NCI-H2107 (cell line): ENCODE results near the gene DENND4C.

Experiments used
- DNase-seq: peaks from one replicate; lab custom pipeline; 2025; lab: John Stamatoyannopoulos, UW

Gene DENND4C

GRCh38 chr9:19269582-19269981 lies 39.1 kb downstream of the DENND4C start:
- DNase-seq: no peak

- no peak for DNase-seq
Observed at GRCh38 chr9:19270421-19270949, 40.0 kb downstream of the DENND4C start.

- DNase-seq: no peak
Observed at GRCh38 chr9:19271081-19271480, 40.6 kb downstream of the DENND4C start.

- no peak for DNase-seq
Observed at GRCh38 chr9:19281801-19282200, 51.3 kb downstream of the DENND4C start.

GRCh38 chr9:19283072-19283710 lies 52.7 kb downstream of the DENND4C start:
- DNase-seq: no peak

GRCh38 chr9:19284729-19285128 lies 54.2 kb downstream of the DENND4C start:
- no peak for DNase-seq

- DNase-seq: no peak
Observed at GRCh38 chr9:19286634-19287188, 56.2 kb downstream of the DENND4C start.

- DNase-seq: no peak
Observed at GRCh38 chr9:19288081-19288480, 57.6 kb downstream of the DENND4C start.

GRCh38 chr9:19290103-19290502 lies 59.6 kb downstream of the DENND4C start:
- DNase-seq: no peak

GRCh38 chr9:19294219-19294618 lies 63.7 kb downstream of the DENND4C start:
- no peak for DNase-seq

GRCh38 chr9:19298436-19299000 lies 68.0 kb downstream of the DENND4C start:
- no peak for DNase-seq

GRCh38 chr9:19303216-19303615 lies 72.7 kb downstream of the DENND4C start:
- no peak for DNase-seq

- no peak for DNase-seq
Observed at GRCh38 chr9:19306568-19306967, 76.1 kb downstream of the DENND4C start.

- DNase-seq: no peak
Observed at GRCh38 chr9:19310246-19310645, 79.8 kb downstream of the DENND4C start.

- DNase-seq: no peak
Observed at GRCh38 chr9:19313573-19313972, 83.1 kb downstream of the DENND4C start.

- DNase-seq: no peak
Observed at GRCh38 chr9:19320495-19320894, 90.0 kb downstream of the DENND4C start.

GRCh38 chr9:19331877-19332276 lies 101.4 kb downstream of the DENND4C start:
- no peak for DNase-seq

GRCh38 chr9:19336166-19336565 lies 105.7 kb downstream of the DENND4C start:
- DNase-seq: no peak

- DNase-seq: no peak
Observed at GRCh38 chr9:19342947-19343346, 112.5 kb downstream of the DENND4C start.

- no peak for DNase-seq
Observed at GRCh38 chr9:19358701-19359100, 128.2 kb downstream of the DENND4C start.

- DNase-seq: no peak
Observed at GRCh38 chr9:19369107-19369506, 138.6 kb downstream of the DENND4C start.

- no peak for DNase-seq
Observed at GRCh38 chr9:19371942-19372341, 141.4 kb downstream of the DENND4C start.

- no peak for DNase-seq
Observed at GRCh38 chr9:19372567-19372966, 142.1 kb downstream of the DENND4C start.

- no peak for DNase-seq
Observed at GRCh38 chr9:19373527-19373926, 143.0 kb downstream of the DENND4C start.
